K562 (cell line): ENCODE data around the gene TMOD2. TPM values are rescaled to one million over a fixed set of nuclear protein-coding genes. Genes with fewer than 3 reads are reported as not detected.
A peak's percentile ranks its signal among the peaks of the same experiment; 100 is the strongest.

Experiments
- CEBPG ChIP-seq, 3 experiments: fragments of 200-800 bp in 1 of 3; sonication (Bioruptor generic) in 1 of 3; sonication (generic) in 1 of 3; formaldehyde crosslinking in 1 of 3; IDR thresholded peaks in 2 of 3; conservative IDR thresholded peaks in 1 of 3; 2 replicates each; pipeline versions ENCODE4 v1.6.1 to v1.8.0; 2016 to 2022; ENCODE audit warnings: missing compliant biosample characterization in 2 of 3, missing genetic modification characterization in 2 of 3, mild to moderate bottlenecking in 1 of 3, missing genetic modification reagents in 1 of 3
- FOXM1 ChIP-seq, 2 experiments: fragments of 450-650 bp in 1 of 2; sonication (generic) in 1 of 2; formaldehyde crosslinking in 1 of 2; IDR thresholded peaks; 2 replicates each; pipeline versions ENCODE4 v1.6.1 to v1.9.0; 2017 to 2022; ENCODE audit warnings: low read depth in 2 of 2, mild to moderate bottlenecking in 2 of 2, missing genetic modification reagents in 1 of 2, moderate library complexity in 1 of 2
- NRF1 ChIP-seq, 2 experiments: fragments of 450-650 bp; IDR thresholded peaks in 1 of 2; conservative IDR thresholded peaks in 1 of 2; 2 replicates each; pipeline ENCODE4 v1.6.1; 2014; ENCODE audit warnings: mild to moderate bottlenecking in 2 of 2
- STAT5B ChIP-seq: fragments of 250-450 bp; sonication (Bioruptor Pico); IDR thresholded peaks from 2 replicates; pipeline ENCODE4 v1.8.0; 2021; ENCODE audit warnings: mild to moderate bottlenecking, inconsistent platforms
- TBP ChIP-seq: optimal IDR thresholded peaks from 2 replicates; pipeline ENCODE3; 2011; ENCODE audit warnings: low read depth, low read length, improper control_type of control experiment
- TCF3 ChIP-seq: sonication (generic); formaldehyde crosslinking; IDR thresholded peaks from 2 replicates; pipeline ENCODE4 v1.4.0; 2020; ENCODE audit warnings: mild to moderate bottlenecking, missing genetic modification reagents
- ZBTB7A ChIP-seq: IDR thresholded peaks from 2 replicates; pipeline ENCODE4 v1.6.1; 2011; ENCODE audit warnings: low read depth, mild to moderate bottlenecking, low read length, moderate library complexity, borderline replicate concordance; ENCODE audit not compliant: control insufficient read depth
- ZNF124 ChIP-seq: sonication (generic); formaldehyde crosslinking; IDR thresholded peaks from 2 replicates; pipeline ENCODE4 v1.8.1; 2022; ENCODE audit warnings: missing genetic modification reagents
- ZNF274 ChIP-seq: IDR thresholded peaks from 2 replicates; pipeline ENCODE4 v1.6.1; 2011; ENCODE audit warnings: low read depth, mild to moderate bottlenecking, low read length, moderate library complexity, borderline replicate concordance
- polyA plus RNA-seq, 8 experiments: library from polyadenylated mRNA; depleted of rRNA in 4 of 8; stranded (reverse) in 5 of 8; unstranded in 3 of 8; fragments of >200 nt; fragmentation: Nextera tagmentation in 2 of 8; fragmentation: Illumina TruSeq in 1 of 8; extraction: Ambion mirVana in 2 of 8; extraction: Trizol in 1 of 8; gene quantifications; 2 replicates each; pipeline versions ENCODE4 v1.2.1 to v1.2.3, GENCODE V29; 2011 to 2014; ENCODE audit warnings: inconsistent platforms in 1 of 8, missing spikeins in 1 of 8
- total RNA-seq, 7 experiments: library from RNA; depleted of rRNA in 6 of 7; stranded (reverse); fragments of >200 nt in 6 of 7; fragmentation: Illumina TruSeq in 2 of 7; extraction: Trizol in 2 of 7; gene quantifications; 2 replicates each; pipeline versions ENCODE4 v1.2.1 to v1.2.3, GENCODE V29; 2011 to 2021; ENCODE audit warnings: low replicate concordance in 1 of 7
- TF ChIP-seq, protein P1 (sequence below): fragments of 250-450 bp; sonication (Bioruptor Pico); IDR thresholded peaks from 2 replicates; pipeline ENCODE4 v1.8.0; 2022; ENCODE audit warnings: inconsistent platforms, mild to moderate bottlenecking, moderate library complexity, borderline replicate concordance
- TF ChIP-seq, protein P2 (sequence below), 3 experiments: fragments of 200-800 bp in 1 of 3; fragments of 250-450 bp in 1 of 3; fragments of 450-650 bp in 1 of 3; sonication (Bioruptor Pico) in 1 of 3; sonication (Bioruptor generic) in 1 of 3; formaldehyde crosslinking in 1 of 3; IDR thresholded peaks; 2 replicates each; pipeline versions ENCODE4 v1.6.1 to v1.8.0; 2016 to 2022; ENCODE audit warnings: mild to moderate bottlenecking in 2 of 3, missing genetic modification characterization in 2 of 3, missing compliant biosample characterization in 1 of 3, moderate library complexity in 1 of 3
- TF ChIP-seq, protein P3 (sequence below): fragments of 250-450 bp; sonication (Bioruptor Pico); IDR thresholded peaks from 2 replicates; pipeline ENCODE4 v1.5.0; 2020; ENCODE audit warnings: mild to moderate bottlenecking, borderline replicate concordance

The TMOD2 gene
- total and polyA plus RNA-seq, 9 of the 15 experiments (the other 6 are each of a cell fraction or from before 2014, with no cell fraction given), result 0.49 to 3.8 (median 3.0) TPM

DNA sequence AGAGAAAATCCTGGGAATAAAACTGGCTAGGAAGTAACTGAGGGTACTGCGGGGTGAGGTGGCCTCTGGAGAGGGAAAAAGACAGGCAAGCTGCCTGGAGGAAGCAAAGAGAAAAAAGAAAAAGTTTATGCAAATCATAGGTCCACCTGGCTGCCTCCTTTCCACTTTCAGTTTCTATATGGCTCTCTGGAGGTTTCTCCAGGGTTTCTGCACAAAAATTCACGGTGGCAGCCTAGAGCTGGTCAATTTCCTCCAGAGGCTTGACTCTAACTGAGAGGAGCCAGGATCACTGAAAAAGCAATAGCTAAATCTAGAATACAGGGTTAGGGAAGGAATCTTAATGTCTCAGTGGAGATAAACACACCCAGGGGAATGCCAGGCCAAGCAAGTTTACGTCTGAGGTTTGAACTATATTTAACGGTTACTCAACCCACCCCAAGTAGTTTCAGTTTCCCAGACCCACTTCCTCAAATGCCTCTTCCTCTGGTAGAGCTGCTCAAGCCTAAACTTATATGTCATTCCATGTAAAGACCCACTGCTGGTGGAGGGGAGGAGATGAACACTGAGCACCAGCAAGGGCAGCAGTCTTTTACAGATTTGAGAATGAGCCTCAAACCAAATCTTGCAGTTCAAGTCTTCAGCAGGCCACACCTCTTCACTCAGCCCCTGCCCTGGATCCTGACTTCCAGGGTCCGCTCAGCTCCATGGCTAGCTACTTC, 19.7 kb upstream of the TMOD2 start (continued):
- TF ChIP-seq, protein P1, sequence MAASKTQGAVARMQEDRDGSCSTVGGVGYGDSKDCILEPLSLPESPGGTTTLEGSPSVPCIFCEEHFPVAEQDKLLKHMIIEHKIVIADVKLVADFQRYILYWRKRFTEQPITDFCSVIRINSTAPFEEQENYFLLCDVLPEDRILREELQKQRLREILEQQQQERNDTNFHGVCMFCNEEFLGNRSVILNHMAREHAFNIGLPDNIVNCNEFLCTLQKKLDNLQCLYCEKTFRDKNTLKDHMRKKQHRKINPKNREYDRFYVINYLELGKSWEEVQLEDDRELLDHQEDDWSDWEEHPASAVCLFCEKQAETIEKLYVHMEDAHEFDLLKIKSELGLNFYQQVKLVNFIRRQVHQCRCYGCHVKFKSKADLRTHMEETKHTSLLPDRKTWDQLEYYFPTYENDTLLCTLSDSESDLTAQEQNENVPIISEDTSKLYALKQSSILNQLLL (CRISPR knock-in tag), result no peak
- TF ChIP-seq TCF3 (CRISPR knock-in tag) (no peak), CEBPG (CRISPR knock-in tag; IDR thresholded peaks at IDR 0.05) (no peak), CEBPG (tag; conservative IDR thresholded peaks at IDR 0.05 in 1 of 2, IDR thresholded peaks at IDR 0.05 in 1 of 2) (peak in 1 of 2 experiments; percentile 44; a peak in 2 of 4 replicates), ZBTB7A (no peak), FOXM1 (IDR thresholded peaks at IDR 0.05; ENCODE audit: low read depth) (peak; percentile 58; the same call in 1 of the 2 replicates), FOXM1 (CRISPR knock-in tag; IDR thresholded peaks at IDR 0.05; ENCODE audit: low read depth) (no peak), NRF1 (conservative IDR thresholded peaks at IDR 0.05 in 1 of 2, IDR thresholded peaks at IDR 0.05 in 1 of 2) (peak; percentile 27 to 34; a peak in 1 of 4 replicates), ZNF274 (no peak), ZNF124 (CRISPR knock-in tag) (no peak), TBP (no peak), STAT5B (CRISPR knock-in tag) (no peak)
- TF ChIP-seq, protein P2, sequence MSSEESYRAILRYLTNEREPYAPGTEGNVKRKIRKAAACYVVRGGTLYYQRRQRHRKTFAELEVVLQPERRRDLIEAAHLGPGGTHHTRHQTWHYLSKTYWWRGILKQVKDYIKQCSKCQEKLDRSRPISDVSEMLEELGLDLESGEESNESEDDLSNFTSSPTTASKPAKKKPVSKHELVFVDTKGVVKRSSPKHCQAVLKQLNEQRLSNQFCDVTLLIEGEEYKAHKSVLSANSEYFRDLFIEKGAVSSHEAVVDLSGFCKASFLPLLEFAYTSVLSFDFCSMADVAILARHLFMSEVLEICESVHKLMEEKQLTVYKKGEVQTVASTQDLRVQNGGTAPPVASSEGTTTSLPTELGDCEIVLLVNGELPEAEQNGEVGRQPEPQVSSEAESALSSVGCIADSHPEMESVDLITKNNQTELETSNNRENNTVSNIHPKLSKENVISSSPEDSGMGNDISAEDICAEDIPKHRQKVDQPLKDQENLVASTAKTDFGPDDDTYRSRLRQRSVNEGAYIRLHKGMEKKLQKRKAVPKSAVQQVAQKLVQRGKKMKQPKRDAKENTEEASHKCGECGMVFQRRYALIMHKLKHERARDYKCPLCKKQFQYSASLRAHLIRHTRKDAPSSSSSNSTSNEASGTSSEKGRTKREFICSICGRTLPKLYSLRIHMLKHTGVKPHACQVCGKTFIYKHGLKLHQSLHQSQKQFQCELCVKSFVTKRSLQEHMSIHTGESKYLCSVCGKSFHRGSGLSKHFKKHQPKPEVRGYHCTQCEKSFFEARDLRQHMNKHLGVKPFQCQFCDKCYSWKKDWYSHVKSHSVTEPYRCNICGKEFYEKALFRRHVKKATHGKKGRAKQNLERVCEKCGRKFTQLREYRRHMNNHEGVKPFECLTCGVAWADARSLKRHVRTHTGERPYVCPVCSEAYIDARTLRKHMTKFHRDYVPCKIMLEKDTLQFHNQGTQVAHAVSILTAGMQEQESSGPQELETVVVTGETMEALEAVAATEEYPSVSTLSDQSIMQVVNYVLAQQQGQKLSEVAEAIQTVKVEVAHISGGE (CRISPR knock-in tag; IDR thresholded peaks at IDR 0.05), result 0 out of 6 replicates have a peak, but pooled peaks of 1 of the 3 experiments have one; percentile 30
- TF ChIP-seq, protein P3, sequence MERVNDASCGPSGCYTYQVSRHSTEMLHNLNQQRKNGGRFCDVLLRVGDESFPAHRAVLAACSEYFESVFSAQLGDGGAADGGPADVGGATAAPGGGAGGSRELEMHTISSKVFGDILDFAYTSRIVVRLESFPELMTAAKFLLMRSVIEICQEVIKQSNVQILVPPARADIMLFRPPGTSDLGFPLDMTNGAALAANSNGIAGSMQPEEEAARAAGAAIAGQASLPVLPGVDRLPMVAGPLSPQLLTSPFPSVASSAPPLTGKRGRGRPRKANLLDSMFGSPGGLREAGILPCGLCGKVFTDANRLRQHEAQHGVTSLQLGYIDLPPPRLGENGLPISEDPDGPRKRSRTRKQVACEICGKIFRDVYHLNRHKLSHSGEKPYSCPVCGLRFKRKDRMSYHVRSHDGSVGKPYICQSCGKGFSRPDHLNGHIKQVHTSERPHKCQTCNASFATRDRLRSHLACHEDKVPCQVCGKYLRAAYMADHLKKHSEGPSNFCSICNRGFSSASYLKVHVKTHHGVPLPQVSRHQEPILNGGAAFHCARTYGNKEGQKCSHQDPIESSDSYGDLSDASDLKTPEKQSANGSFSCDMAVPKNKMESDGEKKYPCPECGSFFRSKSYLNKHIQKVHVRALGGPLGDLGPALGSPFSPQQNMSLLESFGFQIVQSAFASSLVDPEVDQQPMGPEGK, result no peak
